Nucleus accumbens (tissue), 56 donors: ENCODE measurements around the gene SLC48A1.
"Not testable (repeated sequence)": the region's sequence is repeated elsewhere in the genome, so short reads cannot be mapped to it uniquely, and the experiment has no call there.

Experiments
- DNase-seq, 56 donors: peaks; one replicate each; lab custom pipeline; 2025; lab: John Stamatoyannopoulos, UW

SLC48A1 gene

DNA sequence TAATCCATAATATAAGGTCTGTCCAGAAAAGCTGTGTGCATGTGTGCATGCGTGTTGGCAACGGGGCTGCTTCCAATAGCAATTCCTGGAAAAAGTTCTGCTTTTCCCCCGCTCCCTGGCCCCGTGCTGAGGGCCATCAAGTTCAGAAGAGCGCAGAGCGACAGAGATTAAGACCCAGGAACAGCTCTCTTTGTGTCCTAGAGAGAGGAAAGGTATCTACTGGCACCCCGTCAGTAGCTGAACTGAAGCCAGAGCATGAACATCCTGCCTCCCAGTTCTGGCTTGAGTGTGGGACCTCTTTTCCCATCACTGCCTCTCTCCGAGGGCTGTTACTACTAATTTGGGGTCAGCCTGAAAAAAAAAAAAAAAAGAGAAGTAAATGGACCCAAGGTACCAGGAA lies 31.1 kb downstream of the SLC48A1 start:
- no peak for DNase-seq

DNA sequence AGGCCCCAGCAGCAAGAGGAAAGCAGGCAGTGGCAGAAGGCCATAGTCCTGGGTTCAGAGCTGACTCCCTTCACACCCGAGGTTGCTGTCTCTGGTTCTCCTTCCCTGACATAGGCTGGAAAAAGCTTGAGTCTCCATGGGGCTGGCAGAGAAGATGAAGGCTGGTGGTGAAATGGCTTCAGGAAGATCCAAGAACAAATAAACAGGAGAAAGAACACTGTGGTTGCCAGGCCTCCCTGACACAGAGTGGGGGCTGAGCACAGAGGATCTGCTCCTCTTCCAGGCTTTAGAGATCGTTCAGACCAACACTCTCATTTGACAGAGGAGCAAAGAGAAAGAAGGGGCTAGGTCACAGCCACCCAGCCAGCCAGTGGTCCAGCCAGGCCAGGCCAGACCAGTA lies 32.4 kb downstream of the SLC48A1 start:
- DNase-seq, result no peak

DNA sequence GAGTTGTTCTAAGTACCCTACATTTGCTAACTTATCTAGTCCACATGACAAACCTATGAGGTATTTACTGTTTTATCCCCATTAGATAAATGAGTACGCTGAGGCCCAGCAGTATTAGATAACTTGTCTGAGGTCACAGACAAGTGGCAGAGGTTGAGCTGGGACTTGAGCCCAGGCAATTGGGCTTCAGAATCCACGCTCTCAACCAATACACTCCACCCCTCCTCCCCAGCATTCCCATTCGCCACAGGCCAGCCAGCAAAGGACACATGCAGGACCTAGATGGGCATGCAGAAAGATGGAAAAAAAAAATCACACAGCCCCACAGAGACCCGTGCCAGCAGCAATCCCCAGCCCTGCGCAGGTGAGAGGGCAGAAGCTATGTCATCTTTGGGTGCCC lies 34.3 kb downstream of the SLC48A1 start:
- no peak for DNase-seq

DNA sequence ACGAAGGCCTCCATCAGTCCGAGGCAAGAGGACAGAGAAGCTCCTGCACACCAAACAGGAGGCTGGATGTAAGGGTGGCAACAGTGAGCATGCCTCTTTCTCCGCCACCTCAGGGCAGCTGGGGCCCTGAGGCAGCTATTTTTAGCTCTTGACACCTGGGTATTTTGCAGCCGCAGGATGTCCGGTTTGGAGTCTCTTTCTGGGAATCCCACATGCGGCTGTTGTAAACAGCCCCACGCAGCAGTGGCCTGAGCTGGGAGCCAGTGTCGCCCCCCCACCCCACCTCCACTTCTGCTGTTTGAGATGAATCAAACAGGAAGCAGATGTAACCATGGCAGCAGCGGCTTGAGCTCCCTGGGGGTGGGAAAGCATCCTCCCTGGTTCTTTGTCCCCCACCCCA lies 35.0 kb downstream of the SLC48A1 start:
- DNase-seq, result peak in 17 of 56 donors; percentile 15 to 62 (median 32)

DNA sequence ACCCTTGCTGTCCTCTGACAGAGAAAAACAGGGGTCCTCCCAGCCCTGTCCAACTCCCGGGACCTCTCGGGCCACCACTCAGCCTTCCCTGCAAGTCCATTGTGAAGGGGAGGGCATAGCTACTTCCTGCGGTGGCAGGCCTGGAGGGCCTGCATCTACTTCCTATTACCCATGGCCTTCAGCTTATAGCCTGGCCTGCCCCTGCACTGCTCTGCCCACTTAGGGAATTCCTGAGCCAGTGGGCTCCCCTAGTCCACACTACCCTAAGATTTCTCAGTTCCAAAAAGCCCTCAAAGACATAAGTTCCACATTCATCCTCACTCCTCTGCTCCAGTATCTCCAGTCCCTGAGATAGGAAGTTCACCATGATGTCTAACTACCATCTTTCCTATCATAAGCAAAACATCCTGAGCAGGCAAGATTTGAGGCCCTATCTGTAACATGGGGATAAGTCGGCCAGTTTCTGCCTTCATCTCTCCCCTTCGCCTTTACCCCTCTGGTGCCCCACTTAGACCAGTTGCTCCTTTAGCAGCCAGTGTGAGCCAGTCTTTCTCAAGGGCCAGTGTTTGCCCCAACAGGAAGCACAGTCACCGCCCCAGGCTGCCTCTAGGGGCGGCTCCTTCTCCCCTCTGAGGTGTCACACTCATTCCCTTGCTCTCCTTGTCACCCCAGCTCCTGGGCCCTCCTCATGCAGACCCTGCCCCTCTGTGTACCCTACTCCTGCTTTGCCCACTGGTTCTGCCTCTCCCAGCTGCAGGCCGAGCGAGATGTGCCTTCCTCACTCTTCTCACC lies 35.7 kb downstream of the SLC48A1 start:
- no peak for DNase-seq

DNA sequence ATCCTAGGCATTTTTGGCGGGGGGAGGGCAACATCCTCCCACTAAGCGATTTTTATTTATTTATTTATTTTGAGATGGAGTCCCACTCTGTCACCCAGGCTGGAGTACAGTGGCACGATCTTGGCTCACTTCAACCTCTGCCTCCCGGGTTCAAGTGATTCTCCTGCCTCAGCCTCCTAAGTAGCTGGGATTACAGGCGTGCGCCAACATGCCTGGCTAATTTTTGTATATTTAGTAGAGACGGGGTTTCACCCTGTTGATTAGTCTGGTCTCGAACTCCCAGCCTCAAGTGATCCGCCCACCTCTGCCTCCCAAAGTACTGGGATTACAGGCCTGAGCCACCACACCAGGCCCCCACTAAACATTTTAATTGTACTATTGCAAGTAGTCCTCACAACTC lies 36.5 kb downstream of the SLC48A1 start:
- DNase-seq, result not testable (repeated sequence)

DNA sequence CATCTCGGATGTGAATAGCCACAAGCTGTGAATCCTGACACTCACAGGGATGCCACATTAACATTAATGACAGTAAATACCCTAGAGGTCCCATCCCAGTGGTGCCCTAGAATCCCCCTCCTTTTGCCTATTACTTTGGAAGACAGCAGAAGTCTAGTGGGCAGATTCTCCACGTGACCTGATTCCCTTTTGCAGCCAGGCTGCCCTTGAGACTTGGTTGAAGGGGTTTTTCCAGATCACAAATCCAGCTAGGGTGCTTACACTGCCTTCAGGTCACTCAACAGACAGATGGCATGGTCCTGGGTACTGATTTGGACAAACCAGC lies 38.0 kb downstream of the SLC48A1 start:
- peak in 1 of 56 donors; percentile 21 for DNase-seq

DNA sequence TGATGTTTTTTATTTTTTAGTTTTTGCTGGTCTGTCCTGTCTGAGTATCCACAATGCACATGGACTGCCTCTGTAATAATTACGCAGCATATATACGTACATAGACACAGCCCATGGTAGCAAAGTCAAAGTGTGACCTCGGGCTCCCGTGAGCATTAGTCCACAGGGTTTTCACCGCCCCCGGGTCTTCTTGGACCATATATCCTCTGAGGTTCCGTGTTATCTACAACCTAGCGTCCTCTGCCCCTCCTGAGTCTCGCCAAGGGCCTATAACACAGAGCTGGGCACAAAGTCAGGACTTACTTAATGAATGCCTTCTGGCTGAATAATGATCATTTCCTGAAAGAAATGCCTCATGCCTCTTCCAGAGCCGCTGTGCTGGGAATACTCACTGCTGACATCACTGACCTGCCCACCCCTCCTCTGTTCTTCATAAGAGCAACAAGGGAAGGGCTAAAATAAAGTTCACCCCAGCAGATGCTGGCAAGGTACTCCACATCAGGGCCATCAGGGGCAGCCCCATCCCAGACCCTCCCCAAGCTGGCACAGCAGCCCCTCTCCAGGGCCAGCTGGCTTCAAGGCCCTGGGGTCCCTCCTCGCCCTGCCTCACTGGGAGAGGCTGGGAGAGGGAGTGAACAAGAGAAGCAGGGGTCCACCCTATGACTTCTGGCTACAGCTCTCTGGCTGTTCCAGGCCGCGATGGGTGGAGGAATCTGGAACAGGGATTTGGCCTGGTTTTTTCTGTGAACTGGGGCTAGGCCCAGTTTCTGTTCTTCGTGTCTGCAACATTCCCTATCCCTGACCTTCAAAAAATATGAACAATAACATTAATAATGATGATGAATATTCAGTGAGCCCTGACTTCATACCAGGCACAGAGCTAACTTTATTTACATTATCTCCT lies 38.8 kb downstream of the SLC48A1 start:
- peak in 9 of 56 donors; percentile 10 to 35 (median 25) for DNase-seq

DNA sequence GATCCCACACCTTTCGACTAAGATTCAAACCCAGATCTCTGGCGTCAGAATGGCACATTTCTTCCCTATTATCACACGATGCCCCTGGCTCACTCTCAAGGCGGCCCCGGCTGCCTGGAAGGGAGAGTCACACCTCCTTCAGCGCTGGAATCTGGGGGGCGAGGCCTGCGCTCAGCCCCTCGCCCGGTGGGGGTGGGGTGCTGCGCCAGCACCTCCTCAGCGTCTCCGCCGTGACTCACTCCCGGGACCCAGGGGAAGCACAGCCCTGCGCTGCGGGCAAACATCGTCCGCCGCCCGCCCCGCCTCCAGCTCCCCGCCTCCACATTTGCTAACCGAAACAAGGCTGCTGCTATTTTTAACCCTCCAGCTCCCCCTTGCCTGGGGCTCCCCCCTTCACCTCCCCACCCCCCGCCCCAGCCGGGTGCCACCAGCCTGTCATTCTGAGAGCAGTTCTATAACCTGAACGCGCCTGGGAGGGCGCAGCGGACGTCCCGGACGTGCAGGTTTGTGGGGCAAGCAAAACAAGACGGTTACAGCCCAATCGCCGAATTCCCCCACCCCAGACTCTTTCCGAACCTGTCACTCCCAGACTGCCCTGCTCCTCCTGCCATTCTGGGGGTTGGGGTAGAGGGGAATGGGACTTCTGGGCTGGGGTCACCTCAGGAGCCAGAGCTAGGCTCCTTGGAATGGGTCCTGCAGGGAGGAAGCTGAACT lies 39.9 kb downstream of the SLC48A1 start:
- DNase-seq, result peak in 45 of 56 donors; percentile 11 to 78 (median 50)

DNA sequence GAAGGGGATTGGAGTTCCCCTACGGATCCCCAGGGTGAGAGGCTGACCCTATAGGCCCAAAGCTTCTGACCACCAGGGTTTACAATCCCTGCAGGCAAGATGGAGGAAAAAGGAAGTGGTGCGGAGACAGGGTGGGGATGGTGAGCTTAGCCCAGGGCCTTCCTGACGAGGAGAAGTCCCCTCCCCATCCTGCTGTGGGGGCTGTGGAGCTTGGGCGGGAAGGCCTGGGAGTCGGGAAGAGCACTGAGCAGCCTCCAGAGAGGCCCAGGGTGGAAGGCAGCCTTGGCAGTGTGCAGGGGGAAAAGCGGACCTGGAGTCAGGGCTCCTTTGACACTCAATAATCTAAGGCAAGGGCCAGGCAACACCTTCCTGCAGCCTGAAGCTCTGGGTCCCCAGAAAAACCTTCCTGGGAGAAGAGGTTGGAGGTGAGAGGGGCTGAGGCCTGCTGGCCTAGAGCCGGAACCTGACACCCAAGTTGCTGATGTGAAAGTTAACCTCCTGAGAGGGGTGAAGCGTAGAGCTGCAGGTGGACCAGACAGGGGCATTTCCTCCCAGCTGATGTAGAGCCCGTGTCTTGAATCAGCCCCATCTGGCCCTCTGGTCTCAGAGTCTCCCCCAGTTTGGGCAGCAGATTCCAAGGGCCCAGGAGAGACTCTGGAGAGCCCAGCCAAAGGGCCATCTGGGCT lies 40.6 kb downstream of the SLC48A1 start:
- peak in 1 of 56 donors; percentile 34 for DNase-seq

DNA sequence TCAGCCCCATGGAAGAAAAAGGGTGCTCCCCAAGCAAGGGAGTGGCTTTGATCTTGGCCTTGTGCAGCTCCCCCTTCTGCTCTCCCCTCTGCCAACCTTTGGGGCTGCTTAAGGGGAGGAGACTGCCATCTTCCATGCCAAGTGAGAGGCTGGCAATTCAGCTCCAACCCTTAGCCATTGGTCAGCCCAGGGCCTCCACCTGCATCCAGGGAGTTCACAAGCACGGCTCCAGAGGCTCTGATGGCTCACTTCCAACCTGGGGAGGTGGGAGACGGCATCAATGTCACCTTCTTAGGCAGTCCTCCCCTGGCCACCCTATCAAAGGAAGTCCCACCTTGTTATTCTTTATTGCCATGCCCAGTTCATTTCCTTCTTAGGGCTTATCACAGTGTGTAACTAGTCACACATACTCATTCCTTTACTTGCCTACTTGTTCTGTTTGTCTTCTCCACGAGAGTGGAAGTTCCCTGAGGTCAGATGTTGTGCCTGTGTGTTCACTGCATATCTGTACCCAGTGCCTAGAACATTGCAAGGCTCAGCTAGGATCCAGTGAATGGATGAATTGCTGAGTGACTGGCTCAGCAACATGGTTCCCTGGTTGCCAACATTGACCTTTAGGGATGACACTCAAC lies 41.6 kb downstream of the SLC48A1 start:
- DNase-seq, result no peak

DNA sequence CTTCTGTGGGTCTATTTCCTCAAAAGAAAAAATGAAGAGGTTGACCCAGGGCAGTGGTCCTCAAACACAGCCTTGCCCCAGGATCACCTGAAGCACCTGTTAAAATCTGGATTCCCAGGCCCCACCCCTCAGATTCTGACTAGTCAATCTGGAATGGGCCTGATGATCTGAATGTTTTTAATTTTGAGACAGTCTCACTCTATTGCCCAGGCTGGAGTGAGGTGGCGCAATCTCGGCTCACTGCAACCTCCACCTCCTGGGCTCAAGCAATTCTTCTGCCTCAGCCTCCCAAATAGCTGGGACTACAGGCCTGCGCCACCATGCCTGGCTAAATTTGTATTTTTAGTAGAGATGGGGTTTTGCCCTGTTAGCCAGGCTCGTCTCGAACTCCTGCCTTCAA lies 42.4 kb downstream of the SLC48A1 start:
- not testable (repeated sequence) for DNase-seq

DNA sequence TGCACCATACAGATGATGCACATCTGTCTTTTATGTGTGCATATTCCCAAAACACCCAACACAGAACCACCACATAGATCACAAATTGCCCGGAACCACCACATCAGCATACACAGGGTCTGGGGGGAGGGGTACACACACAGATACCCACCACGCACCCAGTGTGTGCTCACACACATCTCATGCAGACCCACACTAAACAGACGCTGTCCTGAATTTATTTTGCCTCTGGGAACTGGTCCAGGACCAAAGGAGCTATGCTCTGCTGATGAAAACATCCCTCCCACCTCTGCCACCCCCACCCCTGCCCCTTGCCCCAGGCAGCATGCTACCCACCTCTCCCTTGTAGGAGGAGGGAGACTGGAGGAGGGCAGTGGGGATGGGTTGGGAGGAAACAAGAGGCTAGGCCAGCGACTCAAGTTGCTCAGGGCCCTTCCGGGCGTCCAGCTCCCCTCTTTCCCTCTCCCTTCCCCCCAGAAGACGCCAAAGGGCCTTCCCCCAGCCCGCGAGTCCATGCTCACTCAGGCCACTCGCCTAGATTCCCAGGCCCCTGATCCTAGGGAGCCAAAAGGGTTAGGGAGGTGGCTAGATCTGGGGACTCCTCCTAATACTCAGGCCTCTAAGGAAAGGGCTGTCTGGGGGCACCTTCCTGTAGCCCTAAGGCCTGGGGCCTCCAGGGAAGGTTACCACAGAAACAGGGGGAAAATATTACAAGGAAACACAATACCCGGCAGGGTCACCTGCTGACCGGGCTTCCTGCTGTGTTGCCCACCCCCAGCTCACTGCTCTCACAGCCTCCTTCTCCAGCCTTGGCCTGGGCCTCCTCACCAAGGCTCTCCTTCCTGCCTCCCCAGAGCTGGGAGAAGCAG lies 43.6 kb downstream of the SLC48A1 start:
- no peak for DNase-seq

DNA sequence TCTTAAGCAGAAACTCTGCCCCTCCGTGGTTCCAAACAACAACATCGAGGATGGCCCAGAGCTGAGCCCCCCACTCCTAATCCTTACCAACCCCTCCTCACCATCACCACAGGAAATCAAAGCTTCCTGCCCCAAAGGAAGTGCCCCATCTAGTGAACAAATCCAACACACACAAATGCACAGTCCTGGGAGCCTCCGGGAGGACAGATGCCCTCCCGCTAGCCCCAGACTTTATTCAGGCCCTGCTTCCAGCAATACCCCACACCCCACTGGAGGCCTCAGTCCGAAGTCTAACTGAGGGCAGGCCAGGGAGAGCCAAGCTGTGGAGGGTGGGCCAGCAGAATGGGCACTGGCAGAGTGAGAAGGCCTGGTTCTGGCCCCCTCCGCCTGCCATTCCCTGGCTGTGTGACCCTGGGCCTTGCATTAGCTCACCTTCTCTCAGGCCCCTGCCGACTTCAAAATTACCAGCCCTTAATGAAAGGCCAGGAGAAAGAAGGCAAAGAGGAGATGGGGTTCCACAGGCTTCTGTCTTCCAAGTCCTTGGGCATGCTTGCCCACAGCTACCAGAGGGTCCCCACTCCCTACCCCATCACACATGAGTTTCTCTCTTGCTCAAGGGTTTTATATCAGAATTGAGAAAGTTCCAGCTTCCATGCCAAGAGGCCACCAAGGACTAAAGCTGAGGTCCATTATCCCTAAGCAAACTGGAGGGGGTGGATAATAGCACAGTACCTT lies 44.4 kb downstream of the SLC48A1 start:
- DNase-seq, result no peak

DNA sequence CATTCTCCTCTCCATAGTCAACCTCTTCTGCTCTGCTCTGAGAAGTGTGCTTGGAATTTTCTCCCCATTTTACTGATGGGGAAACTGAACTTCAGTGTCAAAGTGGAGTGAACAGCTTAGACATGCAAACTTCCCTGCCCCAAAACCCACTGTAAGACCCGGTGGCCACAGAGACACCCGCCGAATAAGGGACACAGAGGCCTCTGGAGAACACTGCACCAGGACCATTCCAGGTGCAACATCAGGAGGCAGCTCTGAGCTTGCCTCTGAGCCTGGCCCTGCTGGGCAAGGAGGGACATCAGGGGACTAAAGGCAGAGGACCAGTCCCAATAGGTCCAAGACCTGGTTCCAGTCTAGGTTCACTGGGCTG lies 45.0 kb downstream of the SLC48A1 start:
- DNase-seq, result no peak

DNA sequence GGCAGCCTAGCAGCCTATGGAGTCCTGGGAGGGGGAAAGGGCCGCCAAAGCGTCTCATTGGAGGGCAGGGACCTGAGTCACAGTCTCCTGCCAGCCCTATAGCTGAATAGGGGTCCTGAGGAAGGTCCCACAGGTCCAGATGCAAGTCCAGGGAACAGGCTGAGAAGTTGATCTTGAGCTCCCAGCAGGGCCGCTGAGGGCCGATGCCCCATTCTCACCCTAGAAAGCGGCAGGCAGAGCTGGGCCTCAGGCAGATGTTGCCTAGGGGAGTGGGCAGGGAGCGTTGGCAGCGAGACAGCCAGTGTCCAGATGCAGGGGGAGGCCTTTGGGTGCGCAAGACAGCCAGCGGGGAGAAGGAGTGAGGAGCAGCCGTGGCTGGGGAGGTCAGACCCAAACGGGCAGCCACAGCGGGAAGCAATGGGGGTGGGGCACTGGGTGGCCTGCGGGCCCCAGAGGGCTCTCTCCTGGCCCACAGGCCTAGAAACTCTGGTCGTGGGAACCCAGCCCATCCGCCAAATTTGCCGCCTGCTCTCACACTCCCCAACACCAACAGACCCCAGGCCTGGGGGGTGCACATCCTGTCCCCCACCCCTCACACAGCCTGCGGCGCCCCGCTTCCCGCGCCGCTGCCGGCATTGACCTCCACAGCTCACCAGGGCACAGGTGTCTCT lies 45.6 kb downstream of the SLC48A1 start:
- peak in 17 of 56 donors; percentile 21 to 57 (median 42) for DNase-seq

DNA sequence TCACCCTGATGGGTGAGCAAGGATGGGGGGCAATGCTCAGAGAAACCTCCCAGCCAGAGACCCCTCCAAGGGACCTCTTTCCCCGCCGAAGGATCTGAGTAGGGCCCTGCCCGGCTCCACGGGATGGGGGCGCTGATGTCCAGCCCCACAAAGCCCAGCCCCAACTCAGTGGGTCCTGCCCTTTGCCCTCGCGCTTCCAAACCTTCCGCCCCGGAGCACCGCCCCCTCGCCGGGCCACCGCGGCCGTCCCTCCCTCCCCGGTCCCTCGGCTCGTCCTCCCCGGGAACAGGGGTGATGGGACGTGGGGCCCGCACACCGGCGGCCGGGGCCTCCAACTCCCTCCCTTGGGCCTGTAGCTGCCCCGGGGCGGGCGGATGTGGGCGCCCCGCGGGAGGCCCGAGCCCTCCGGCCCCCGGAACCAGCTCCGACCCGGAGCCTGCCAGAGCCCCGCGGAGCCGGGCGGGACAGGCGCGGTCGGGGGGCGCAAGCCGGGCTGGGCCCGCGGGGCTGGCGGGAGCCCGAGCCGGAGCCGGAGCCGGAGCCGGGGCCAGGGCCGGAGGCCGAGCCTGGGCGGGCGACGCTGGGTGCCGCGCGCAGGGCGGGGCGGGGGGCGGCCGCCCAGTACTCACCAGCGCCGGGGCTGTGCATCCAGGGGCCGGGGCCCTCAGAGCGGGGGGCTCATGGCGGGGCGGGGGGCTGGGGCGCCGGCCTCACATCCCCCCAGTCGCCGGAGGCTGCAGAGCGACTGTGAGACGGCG lies 46.3 kb downstream of the SLC48A1 start:
- peak in 41 of 56 donors; percentile 20 to 71 (median 46) for DNase-seq
